KBM-7 (cell line): ENCODE measurements around the gene NME3.

Source experiments
- DNase-seq: peaks from one replicate; pipeline ENCODE4 v3.0.0-alpha.2; 2015
- in situ Hi-C: fragments of 300-500 bp; cut with MboI; formaldehyde crosslinking; loops from 2 replicates; pipeline ENCODE4 v1.14.3; 2020; ENCODE audit warnings: low sequenced_read_pairs, low pct_unique_long_range_greater_than_20kb, mixed read lengths

NME3 gene

GRCh38 chr16:1762879-1763520 lies 8.3 kb downstream of the NME3 start:
- in situ Hi-C loops, result no loop called here
- DNase-seq, result no peak

DNA sequence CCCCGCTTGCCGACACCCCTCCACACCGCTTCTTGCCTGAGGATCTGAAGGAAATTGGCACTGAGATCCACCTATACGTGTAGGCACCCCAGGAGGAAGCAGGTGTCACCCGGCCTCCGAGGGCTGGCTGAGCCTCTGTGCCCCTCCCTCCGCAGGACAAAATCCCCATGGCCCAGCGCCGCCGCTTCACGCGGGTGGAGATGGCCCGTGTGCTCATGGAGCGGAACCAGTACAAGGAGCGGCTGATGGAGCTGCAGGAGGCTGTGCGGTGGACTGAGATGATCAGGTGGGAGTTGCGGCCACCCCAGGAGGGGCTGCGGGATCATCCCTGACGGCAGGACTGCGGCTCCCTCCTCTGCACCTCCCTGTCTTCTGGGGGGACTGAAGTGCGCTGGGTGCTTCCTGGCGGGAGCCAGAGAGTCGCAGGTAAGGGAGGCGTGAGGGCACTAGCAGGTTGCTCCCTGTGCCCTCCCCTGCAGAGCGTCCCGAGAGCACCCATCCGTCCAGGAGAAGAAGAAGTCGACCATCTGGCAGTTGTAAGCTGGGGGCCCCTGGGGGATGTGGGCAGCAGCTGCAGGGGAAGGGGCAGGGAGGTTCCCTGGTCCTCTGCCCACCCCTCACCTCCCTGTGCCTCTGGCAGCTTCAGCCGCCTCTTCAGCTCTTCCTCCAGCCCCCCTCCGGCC lies 9.0 kb downstream of the NME3 start:
- in situ Hi-C loops, result no loop called here
- DNase-seq, result no peak

DNA sequence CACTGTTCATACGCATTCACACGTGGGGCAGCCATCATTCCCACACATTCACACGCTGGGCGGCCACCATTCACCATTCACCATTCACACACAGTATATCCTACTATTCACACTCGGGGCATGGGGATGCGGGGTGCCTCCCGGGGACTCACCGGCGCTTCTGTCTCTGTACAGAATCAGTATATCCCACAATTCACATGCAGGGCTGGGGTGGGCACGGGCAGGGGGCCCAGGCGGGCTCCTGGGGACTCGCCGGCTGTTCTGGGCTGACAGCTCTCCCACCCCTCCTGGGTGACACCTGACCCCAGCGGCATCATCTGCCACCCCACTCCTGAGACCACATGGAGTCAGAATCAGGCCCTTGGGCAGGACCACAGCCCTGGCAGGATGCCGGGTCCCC lies 9.6 kb downstream of the NME3 start:
- in situ Hi-C loops, result no loop called here
- DNase-seq, result no peak

GRCh38 chr16:1760911-1761310 lies 10.4 kb downstream of the NME3 start:
- DNase-seq, result no peak
- in situ Hi-C loops, result no loop called here

GRCh38 chr16:1759511-1759910 lies 11.8 kb downstream of the NME3 start:
- no peak for DNase-seq
- in situ Hi-C loops, result no loop called here

- DNase-seq, result no peak
- in situ Hi-C loops, result no loop called here
Observed at GRCh38 chr16:1758923-1759322, 12.4 kb downstream of the NME3 start.

DNA sequence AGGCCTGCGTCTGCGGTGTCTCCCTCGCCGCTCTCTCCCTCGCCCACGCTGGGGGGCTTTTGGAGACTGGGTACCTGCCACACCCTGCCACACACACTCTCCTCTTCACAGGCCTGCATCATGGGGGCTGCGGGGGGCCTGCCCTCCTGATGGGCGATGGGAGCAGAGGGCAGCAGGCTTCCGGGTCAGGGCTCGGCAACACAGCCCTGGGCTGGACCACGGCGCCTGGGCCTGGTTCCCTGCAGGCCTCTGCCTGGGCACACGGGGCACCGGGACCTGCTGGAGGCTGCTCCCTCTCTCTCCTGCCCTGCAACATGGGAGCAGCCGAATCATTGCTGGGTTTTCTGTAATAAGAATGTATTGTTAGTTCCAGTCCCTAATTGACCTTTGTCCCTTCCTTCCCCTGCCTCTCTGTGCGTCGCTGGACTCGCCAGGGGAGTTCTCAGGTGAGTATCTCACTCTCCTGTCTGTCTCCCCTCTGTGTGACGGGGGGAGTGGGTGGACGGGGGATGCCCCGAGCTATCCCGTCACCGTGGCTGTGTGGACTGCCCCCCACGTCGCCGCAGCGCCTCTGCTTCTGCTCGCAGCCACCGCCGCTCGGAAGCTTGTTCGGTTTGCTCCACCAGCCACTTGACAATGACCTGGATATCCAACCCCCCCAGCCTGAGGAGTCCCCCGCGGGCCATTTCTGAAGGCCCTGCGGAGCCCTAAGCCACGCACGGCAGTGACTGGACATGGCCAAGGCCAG lies 13.5 kb downstream of the NME3 start:
- in situ Hi-C loops, result no loop called here
- DNase-seq, result no peak

- in situ Hi-C loops, result no loop called here
- no peak for DNase-seq
Observed at GRCh38 chr16:1754204-1754603, 17.1 kb downstream of the NME3 start.

- DNase-seq, result no peak
- in situ Hi-C loops, result no loop called here
Observed at GRCh38 chr16:1752853-1753252, 18.5 kb downstream of the NME3 start.

GRCh38 chr16:1751946-1752345 lies 19.4 kb downstream of the NME3 start:
- no peak for DNase-seq
- in situ Hi-C loops, result no loop called here

DNA sequence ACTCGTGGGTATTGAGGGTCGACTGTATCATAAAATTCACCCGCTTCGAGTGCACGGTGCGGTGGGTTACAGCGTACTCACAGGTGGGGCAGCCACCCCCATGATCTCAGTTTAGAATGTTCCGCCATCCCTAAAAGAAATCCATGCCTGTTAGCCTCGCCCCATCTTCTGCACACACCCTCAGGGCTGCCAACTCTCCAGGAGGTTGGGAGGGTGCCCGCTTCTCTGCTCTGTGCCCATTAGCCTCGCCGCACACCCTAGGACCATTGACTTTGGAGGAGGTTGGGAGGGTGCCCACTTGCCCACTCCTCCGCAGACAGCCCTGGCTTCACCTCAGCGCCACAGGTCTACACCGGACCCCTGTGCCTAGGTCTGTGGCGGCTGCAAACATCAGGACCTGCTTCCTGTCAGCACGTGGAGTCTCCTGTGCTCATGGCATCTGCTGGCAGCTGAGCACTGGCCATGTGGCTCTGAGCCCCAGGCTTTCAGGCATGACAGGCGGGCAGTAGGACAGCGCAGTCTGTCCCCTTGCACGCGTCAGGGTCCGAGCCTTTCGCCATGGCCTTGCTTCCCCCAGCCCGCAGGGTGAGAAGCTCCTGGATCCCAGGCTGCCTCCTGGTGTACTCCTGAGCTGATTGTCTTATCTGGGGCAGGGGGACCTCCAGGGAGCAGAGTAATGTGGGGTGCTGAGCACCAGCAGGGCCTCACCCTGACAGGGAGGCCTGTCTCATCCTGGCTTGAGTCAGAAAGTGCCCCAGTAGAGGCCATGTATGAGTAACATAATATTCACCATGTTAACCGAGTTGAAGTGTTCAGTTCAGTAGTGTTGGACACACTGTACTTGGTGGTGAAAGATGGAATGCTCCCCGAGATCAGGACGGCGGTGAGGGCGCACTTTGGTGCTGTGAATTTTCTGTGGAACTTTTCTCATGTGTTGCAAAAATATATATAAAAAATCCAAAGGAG lies 21.9 kb downstream of the NME3 start:
- in situ Hi-C loops, result no loop called here

GRCh38 chr16:1747934-1748333 lies 23.4 kb downstream of the NME3 start:
- in situ Hi-C loops, result no loop called here
- DNase-seq, result no peak

More for the DNA sequence above, 21.9 kb downstream of the NME3 start:
- no peak for DNase-seq

GRCh38 chr16:1746693-1747195 lies 24.6 kb downstream of the NME3 start:
- in situ Hi-C loops, result no loop called here
- DNase-seq, result no peak

DNA sequence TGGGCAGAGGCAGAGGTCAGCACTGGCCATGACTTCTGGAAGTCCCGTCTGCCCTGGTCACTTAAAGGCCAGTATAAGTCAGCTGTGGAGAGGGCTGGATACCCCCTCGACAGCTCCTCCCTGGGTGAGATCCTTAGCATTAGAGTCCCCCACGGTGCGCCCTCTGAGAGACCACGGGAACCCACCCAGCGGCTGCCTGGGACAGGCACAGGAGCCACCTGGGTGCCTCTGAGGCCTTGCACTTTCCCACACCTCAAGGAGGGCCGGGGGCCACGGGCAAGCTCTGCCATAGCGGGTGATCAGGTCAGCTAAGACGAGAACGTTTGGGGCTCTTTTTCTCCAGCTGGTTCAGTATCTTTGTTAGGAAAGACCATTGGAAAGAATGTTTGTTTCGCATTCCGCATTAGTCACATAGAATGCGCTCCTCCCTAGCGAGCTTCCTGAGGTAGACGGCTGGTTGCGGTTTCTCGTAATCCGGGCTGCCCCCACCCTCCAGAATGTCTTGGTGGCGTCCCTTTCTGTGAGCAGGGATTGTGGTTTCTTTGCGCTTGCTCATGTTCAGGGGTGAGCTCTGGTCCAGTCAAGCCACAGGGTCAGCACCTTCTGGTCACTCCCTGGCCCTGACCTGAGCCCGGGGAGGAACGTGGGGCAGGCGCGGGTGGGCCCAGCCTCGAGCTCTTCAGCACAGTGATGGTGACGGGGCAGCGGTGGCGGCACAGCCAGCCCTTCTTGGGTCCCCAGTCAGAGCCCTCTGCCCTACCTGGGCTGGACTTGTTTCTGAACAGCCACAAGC lies 25.2 kb downstream of the NME3 start:
- DNase-seq, result no peak
- in situ Hi-C loops, result no loop called here

GRCh38 chr16:1745181-1745899 lies 26.0 kb downstream of the NME3 start:
- no peak for DNase-seq
- in situ Hi-C loops, result no loop called here

GRCh38 chr16:1744338-1744840 lies 27.0 kb downstream of the NME3 start:
- in situ Hi-C loops, result no loop called here
- no peak for DNase-seq
